Inflammatory macrophage (primary cell): ENCODE data around the gene ETV5.

Source experiments
- DNase-seq, 2 donors: peaks; one replicate each; pipeline ENCODE4 v3.0.0-alpha.2; 2020 to 2022

ETV5 gene

DNA sequence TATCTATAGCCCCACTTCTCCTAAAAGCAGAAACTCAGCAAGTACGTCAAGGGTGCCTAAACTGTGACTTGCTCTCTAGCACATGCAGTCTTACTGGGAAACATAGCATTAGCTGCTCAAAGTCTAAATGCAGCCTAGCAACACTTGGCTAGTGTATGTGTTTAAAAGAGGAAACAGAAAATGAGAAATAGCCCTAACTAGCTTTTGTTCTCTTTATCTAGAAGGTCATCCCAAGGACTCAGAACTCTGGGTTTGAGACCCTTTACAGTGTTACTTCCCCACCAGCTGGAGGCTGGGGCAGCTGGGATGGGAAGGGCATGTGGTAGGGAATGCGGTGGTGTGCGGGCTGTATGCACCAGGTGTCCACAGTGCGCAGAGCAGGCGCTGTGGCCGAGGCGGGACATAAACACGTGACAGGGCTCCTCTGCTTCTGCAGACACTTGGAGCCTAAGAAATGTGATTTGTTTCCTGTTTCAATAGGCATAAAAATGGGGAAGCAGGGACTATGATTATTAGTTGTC is 13.3 kb downstream of the ETV5 start:
- peak; percentile 83 to 92 for DNase-seq

DNA sequence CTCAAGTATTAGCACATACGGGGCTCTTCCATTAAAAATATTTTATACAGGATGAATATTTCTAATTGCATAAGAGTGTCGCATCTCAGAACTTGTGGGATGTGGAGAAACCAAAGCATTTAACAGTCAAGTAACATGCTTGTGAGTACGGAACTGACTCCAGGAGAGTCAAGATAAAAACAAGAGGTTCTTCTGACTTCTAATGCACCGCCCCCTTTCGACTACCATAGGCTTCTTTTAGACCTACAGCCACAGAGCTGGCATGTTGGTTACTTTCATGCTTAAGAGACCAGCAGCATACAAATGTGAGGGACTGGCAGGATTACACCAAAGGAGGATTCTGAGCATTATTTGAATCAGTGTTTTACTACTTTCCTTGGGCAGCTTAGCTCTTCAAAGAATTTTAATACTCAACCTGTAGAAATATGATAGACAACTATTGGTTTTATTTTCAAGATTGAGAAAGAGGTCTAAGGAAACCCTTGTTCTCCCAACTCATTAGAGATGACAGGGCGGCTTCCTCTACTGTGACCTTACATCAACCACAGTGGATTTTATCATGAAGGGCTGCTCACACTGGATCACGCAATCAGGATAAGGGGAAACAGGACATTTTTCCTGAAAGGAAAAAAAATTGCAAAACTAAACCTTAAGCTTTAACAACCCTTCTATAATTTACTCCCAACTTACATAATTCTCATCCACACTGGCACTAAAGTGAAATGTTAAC is 14.0 kb downstream of the ETV5 start:
- peak; percentile 58 to 65 for DNase-seq

DNA sequence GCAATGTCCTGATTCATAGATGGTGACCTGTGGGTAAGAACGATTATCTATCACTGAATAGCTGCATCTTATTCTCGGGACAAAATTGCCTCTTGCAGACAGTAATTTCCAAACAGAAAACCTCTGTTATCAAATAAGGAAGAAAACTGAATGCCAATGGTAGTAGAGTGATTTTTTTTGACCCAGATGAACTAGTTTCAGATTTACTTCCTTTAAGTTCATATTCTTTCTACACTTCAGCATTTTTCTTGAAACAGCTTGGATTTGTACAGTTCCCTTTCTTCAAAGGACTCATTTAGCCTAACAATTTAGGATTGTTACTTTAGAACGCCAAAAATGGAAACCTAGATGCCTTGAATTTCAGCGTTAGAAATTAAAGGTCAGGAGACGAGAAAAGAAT is 14.6 kb downstream of the ETV5 start:
- peak; percentile 39 to 87 for DNase-seq

DNA sequence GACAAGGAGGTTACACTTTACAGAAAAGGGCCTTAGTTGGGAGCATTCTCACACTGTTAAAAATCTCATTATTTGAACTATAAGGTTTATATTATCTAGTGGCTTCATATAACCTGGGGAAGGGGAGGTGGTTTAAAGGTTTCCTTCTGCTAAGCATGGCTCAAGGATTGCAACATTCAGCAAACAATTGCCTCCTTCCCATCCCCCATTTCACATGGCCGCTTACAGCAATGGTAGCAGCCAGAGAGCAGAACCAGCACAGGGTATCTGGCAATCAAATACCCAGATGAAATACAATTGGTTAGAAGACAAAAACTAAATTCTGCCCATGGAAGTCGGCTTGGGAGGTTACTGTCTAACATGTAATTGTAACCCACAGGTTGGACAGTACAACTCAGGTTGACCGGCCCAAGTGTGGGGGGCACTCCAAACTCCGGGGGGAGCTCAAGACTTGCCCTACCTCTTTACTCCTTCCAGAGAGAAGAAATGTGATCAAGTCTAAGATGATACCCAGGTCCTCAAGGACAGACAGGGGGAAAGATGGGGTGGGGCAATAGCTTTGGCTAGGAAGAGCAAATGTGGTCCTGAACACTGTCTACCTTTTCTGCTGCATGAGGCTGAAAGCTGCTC is 15.5 kb downstream of the ETV5 start:
- DNase-seq: no peak

DNA sequence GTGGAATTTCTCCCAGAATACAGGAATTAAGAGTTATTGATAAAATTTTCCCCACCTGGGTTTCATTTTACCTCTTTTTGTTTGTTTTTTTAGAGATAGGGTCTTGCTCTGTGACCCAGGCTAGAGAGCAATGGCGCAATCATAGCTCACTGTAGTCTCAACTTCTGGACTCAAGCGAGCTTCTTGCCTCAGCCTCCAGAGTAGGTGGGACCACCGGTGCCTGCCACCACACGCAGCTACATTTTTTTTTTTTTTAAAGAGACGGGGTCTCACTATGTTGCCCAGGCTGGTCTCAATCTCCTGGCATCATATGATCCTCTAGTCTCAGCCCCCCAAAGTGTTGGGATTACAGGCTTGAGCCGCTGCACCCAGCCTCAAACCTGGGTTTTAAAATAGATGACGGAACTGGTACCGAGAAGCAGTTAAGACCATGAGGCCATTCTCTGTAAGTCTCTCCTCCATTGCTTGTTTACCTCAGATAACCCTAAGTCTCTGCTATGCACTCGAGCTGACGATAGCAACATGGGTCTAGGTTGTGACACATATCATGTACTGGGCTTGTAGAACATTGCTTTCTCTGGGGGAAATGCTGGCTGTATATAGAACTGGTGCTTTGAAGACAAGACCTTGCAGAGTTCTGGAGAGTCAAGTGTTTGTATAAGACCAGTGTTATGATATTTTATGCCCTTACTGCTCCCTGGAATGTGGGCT is 16.4 kb downstream of the ETV5 start:
- no peak for DNase-seq

DNA sequence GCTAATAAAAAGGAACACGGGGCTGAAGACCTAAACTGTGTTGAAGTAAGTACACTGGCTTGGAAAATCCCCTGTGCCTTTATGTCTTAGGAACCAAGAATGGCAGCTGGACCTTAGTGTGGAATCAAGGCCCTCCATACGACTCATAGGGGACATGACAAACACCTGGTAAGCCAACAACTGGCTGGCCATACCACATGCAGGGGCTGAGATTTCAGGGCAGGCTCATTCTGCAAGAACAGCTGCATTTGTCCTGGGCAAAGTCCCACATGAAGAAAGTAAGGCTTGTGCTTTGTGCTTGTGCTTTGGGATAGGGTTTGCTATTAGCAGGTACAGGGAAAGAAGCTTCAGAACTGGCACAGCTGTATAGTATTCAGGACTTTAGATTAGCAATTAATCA is 18.0 kb downstream of the ETV5 start:
- no peak for DNase-seq

DNA sequence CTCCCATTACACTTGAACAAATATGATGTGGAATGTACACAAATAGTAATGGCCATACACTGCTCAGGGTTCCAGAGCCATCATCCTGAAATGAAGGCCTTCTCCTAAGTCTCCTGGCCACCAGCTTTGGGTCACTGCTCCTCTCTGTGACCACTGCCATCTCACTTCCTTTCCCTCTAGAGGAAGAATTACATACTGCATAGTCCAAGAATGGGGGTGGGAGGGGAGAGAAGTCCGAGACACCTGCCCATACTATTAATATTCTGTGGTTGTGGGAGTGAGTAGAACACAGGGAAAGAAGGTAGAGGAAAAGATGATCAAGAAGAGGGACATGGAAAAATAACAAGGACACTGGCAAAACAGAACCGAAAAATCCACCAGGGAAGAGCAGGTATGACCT is 20.6 kb downstream of the ETV5 start:
- no peak for DNase-seq

DNA sequence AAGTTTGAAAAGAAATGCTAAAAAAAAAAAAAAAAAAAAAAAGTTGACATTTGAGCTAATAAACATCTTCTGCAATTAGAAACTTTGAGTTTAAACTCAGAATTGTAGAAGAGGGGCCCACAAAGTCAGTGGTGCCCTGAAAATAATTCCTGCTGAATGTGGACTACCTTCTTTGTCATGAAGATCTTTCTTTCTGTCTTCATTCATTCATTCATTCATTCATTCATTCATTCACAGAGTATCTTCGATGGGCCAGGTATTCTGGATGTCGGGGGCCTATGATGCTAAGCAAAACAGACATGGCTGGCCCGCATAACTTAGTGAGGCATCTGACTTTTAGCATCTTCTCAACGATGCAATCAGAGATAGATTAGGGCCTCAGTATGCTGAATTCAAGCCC is 24.6 kb downstream of the ETV5 start:
- no peak for DNase-seq

DNA sequence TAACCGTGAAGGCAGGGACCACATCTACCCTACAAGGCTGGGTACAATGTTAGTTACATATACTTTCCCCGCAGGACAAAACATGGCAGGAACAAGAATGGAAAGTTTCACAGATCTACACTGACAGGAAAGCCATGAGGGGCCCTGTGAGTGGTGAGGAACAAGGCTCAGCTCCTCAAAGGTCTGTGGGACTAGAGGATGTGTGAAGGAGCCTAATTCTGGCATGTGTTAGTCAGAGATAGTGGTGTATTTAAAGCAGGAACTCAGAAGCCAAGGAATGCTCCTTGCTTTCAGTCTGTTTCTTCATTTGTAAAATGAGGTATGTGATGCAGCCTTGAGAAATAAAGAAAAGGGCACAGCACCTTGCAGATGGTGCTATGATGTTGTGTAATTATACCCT is 25.1 kb downstream of the ETV5 start:
- no peak for DNase-seq

DNA sequence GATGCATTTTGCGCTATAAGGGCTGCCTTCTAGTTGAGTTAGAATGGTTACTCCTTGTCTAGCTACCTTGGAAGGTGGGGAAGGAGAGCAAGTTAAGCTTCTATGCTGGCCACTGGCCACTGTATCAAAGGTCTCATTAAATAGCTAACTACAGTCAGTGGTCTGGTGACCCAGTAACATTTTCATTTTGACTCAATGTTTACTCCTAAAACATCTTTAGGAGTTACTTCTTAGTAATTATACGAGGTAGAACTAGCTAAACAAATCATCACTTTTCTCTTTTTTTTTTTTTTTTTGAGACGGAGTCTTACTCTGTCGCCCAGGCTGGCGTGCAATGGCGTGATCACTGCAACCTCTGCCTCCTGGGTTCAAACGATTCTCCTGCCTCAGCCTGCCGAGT is 26.7 kb downstream of the ETV5 start:
- no peak for DNase-seq

DNA sequence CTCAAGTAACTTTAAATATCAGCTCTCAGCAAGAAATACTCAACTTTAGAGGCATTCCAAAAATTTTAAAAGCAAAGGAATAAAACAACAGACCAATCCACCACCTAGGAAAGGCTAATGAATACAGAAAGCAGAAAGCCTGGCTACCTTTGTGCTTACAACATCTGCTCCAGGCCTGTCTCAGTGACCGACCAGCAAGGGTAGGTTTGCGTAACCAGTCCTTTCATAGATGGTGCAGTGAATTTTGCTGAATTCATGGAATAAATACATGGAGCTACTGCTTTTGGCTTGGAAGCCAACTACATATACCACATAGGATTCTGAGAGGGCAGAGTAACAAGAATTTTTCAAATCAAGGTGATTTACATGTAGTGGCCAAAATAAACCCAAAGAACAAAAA is 27.2 kb downstream of the ETV5 start:
- no peak for DNase-seq

DNA sequence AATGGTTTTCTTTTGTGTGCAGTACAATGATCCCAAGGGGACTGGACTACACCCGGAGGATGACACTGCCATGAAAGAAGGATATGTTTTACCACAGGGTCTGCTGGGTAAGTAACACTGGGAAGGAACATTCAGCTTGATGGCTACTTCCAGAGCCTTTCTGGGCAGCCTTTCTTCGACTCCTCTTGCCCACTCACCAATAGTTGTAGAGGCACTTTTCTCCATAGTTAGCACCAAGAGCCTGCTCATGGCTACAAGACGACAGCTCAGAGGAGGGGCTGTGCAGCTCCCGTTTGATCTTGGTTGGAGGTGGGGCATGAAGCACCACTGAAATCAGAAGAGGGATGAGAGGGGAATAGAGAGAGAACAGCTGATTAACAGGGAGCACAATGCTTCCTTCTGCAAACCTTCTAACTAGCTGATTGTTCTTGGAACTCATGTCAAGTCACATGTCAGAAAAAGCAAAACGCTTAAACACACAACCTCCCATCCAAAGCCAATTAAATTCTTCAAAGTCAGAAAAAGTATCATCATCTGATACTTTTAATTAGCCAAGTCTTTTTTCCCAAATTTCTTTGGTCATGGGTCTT is 27.9 kb downstream of the ETV5 start:
- DNase-seq: no peak

DNA sequence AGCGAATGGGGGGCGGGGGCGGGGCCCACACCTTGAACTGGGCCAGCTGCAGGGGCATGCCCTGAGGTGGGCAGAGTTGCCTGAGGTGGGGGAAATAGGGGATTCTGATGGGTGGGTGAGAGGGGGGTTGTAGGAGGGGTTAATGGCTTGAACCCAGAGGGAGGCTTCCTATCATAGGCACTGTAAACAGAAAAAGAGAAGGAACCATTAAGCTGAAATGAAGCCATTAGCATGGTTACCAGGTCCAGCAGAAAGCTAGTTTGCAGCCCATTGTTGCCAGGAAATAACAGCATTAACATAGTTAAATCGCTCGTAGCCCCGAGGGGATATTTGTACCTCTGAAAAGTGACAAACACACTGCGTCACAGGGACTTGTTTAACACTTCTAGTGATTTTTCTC is 29.0 kb downstream of the ETV5 start:
- no peak for DNase-seq

DNA sequence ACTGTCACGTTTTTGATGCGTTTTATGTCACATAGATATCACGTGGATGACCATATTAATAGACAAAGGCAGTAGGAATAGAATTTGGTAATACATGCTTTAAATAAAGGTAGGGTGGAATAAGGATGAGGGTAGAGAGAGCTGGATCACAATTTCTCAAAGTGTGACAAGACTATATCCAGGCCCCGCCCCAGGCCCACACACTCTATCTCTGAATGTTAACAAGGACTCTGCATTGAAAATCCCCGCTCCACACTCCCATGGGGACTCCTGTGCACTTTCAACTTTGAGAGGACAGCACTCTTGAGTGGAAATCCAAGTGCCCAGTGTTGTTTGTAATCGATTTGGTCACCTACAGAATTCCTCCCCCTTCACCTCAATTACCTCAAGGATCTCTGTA is 31.4 kb downstream of the ETV5 start:
- no peak for DNase-seq

DNA sequence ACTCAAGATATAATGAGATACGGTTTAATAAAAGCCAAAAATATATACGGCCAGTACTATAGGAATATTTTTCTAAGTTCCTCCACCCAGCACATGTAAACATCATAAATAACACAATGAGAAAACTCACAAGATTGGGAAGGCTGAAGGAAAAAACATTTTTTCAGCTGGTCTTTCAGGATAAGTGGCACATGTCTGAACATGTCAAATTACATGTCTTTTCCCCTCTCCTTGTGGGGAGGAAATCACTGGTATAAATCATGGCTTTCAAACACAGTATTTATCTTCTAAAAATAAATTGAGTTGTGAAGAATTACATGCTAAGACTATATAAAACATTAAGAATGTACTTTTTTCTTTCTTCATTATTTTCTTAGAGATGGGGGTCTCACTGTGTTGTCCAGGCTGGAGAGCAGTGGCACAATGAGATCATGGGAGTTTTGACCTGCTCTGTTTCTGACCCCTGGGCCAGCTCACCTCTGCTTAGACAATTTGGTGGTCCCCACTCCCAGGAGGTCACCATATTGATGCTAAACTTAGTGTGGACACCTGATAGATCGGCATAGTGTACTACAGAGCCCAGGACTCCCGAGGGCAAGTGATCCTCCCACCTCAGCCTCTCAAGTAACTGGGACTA is 32.8 kb downstream of the ETV5 start:
- DNase-seq: no peak

DNA sequence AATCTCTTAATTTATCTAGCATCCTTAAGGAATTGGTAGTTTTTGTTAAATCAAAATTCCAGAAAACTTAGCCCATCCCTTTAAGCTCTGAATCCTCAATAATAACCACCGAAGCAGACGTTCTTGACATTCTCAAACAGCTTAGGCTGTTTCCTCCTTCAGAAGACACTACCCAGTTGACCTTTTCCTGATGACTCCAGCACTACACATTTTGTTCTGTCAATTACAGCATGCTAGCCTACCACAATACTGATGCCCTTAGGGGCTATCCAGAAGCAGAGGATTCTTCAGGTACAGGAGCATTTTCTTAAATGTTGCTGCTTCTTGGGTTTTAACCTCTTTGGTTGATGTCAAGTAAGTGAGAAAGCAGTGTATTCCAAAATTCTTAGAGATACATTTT is 33.4 kb downstream of the ETV5 start:
- DNase-seq: no peak

DNA sequence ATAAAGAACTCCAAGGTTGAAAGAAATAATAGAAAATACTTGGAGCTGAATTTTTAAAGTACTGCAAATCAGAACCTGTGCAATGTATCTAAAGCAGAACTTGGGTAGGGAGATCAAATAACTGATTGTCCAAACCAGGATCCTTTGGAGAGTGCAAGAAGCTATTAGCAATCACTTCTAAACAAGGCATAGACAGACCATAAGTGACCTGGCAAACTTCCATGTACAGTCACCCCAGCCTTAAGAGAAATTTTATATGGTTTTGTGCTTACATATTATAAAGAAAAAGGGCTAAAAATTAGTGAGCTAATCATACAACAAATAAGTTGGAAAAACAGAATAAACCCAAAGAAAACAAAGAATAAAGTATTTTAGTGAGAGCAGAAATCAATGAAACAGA is 35.2 kb downstream of the ETV5 start:
- DNase-seq: no peak

DNA sequence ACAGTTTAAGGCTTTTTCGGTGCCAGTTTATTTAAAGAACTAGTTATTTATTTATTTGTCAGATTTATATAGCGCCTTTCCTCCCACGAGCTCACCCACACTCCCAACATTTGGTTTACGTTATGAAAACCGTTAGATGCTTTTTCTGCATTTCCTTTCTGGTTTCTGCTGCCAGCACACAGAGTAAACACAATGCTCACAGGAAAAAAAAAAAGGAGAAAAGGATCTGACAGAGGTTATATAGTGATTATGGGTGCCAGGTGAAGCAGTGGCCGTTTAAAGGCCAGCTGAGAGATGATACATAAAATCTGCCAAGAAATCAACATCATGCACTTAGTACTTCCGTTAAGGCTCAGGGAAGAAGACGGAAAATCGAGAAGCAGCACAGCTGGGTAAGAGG is 37.9 kb downstream of the ETV5 start:
- DNase-seq: no peak

DNA sequence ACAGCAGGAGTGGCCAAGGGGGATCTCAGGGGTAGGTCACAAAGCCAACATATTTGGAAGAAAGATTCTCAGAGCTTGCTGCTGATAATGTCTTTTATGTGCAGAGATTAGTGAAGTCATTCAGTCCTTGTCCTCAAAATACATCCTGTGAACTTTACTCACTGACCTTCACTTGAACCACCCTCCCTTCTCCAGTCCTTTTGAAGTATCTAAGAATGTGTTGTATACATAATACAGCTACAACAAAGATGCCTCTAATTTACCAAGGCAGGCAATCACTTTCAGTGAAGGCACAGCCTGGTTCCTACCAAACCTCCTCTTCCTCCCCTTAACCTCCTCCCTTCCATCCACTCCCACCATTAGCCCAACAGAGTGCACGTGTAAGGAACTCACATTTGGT is 38.3 kb downstream of the ETV5 start:
- no peak for DNase-seq

DNA sequence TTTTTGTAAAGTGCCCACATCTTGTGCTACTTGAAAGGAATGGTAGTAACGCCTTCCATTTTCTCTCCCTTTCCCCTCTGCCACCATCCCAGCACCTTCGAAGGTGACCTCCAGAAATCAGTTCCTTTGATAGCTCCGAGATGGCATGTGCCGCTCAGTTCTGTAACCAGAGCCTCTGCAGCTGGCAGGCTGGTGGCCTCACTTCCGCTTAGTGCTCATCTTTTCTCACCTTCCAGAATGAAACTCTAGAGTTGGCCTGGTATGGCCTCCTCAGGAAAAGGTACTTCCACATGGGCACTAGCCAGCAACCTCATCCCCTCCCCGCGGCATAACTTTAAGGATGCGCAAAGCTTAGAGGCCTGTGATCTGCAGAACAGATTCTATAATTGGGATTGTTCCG is 38.8 kb downstream of the ETV5 start:
- DNase-seq: no peak

DNA sequence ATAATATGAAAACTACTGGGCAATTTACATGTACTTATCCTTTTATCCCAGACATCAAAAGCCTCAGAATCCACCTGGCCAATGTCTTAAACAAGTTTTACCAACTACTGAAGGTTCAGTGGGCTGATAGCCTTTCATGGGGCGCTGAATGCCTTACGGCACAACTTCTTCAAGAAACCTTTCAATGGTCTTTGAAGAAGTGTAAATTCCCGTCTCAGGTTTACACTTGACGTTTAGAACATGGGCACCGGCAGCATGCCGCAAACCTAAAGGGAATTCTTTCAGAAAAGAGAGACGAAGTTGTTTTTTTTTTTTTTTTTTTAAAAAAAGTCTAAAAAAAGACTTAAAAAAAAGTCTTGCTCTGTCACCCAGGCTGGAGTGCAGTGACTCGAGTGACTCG is 39.7 kb downstream of the ETV5 start:
- no peak for DNase-seq

DNA sequence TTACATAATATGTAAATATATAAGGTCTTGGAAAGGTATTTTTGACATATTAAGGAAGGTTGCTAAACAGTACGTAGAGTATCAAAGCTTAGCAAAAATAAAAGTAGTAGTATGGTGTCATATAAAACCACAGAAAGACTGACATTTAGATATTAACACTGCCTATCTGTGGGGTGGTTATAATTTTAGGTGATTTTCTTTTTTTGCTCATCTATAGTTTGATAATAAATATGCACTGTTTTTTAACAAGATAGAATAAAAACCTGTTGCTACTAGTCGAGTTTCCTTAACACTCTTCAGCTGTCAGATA is 40.7 kb downstream of the ETV5 start:
- no peak for DNase-seq
